HG02885 (cell line): ENCODE results near the gene ACSL6.
"Not testable (repeated sequence)": the region's sequence is repeated elsewhere in the genome, so short reads cannot be mapped to it uniquely, and the experiment has no call there.

Source experiments
- ATAC-seq: cut with Tn5 transposase; IDR thresholded peaks from one replicate; pipeline ENCODE4 v1.9.1; 2021; ENCODE audit warnings: mild to moderate bottlenecking; ENCODE audit not compliant: unreplicated experiment, poor library complexity

Gene ACSL6

DNA sequence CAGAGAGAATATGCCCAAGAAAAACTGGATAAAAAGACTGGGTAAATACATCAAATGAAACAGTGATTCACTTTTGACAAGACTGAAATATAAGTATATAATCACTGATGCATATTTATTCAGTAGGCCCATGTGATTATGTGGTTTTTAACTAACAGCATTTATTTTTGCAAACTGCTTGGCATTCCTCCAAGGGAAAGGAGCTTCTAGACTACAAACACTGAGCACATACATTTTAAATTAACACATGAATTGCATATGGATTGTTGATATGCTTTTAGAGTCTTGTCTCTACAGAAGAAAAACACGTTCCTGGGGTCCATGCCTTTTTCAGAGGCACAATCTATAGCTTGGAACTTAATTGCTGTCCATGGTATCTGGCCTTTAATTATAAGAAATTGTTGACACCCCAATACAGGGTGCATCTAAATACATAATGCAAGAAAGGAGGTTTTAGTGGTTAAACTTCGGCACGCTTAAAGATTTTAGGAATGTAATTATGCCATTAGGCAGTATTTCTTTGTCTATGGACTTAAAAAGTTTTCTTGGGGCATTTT is 59.1 kb downstream of the ACSL6 start:
- ATAC-seq = no peak

DNA sequence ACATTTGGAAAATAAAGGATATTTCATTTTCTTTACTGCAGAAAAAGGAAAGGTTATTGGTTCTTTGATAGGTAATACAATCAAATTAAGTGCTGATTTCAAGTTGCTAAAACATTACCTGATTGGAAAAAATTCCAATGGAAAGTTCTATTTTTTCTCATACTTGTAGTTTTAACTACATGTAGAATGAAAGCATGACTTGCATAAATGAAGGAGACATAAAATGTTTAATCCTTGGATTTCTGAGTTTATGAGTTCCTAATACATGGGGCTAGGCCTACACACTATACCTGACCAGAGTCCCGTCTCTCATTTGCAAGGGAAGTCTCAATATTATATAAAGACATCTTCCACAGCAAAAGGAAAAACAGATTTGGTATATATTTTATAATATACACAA is 60.8 kb downstream of the ACSL6 start:
- ATAC-seq = no peak

DNA sequence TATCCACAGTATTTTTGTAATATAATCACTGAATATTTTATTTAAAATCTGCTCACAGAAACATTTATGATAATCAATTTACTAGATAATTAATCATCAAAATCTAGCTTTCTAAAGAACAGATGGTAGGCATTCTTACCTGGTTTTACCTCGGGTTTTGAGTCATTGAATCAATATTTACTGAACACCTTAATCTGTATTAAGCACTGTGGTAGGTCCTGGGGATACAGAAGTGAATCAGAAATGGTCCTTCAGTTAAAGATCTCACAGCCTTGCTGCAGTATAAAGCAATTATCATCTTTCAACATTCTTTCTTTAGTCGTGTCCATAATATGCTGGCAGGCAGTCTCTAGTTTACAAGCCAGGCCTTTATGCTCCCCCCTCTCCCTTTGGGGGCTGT is 64.0 kb downstream of the ACSL6 start:
- ATAC-seq = no peak

DNA sequence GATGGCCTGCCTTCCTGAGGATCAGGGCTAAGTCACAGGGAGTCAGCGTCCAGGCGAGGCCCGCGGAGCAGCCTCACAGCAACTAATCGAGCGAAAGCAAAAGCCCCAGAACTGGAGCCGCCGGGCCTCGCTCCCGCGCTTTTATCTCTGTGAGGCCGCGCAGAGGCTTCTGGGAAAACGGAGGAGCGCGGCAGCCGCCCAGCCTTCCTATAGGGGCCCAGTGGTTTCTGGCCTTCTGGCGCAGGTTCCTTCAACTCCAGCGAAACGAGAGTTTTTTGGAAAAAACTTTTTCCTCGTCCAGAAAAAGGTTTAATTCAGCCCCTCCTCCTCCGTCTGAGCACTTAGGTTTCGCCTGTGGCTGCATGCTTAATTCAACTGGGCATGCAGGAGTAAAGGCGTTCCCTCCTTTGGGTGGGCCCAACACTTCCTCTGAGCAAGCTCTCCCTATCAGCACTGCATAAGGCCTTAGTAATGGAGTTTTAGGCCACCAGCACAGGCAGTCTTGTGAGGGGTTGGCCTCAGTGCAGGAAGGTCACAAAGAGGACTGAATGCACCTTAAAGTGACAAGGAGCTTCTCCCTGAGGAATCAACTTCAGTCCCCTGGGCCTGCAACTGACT is 65.8 kb downstream of the ACSL6 start, which contains the start of gene MEIKIN:
MEIKIN (minus strand) TSS at position 113 of the 618 bp plus-strand sequence. CDS start 158 bp downstream, outside the sequence.
- no peak for ATAC-seq

DNA sequence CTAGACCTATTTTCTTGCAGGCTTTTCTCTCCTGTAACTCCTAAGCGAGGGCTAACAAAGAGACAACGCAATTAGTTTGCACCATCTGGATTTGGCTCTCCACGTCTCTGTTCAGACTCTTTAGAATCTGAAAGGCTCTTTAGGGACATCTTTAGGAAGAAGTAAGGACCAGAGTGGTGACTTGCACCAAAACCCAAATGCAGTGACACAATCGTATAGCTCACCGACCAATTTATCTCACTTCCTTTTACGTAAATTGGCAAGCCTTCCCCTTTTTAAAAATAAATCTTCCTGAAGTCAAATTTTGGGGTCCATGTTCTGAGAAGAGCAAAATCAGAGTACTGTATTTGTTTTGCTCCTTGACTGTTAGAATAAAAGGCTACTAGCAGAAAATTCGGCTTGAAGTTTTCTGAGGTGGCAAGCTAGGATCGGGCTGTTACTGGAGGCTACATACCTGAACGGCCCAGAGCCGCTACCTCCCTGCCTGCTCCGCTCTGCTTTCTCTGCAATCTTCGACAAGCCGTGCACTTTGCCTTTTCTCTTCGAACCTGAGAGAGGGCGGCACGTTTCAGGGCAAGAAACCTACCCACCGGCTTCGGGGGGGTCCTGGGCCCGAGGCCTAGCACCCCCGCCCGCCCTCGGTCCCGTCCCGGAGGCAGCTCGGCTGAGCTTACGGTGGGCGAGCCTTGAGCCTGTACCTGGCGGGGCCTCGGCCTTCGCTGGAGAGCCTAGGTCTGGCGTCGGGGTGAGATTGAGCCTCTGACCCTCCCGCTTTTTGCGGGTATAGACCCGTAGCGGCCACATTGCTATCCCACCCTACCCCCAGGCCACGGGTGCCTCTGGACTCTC is 66.5 kb downstream of the ACSL6 start:
- no peak for ATAC-seq

DNA sequence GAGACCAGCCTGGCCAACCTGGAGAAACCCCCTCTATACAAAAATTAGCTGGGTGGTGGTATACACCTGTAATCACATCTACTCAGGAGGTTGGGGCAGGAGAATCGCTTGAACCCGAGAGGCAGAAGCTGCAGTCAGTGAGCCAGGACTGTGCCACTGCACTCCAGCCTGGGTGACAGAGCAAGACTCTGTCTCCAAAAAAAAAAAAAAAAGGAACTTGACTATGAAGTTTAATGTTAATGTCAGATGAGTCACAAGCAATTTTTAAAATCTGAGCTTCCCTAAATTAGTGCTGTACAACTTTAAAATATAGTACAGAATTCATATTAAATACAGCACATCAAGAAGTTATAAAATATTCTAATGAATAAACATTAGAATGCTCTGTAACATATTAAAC is 67.5 kb downstream of the ACSL6 start:
- no peak for ATAC-seq

DNA sequence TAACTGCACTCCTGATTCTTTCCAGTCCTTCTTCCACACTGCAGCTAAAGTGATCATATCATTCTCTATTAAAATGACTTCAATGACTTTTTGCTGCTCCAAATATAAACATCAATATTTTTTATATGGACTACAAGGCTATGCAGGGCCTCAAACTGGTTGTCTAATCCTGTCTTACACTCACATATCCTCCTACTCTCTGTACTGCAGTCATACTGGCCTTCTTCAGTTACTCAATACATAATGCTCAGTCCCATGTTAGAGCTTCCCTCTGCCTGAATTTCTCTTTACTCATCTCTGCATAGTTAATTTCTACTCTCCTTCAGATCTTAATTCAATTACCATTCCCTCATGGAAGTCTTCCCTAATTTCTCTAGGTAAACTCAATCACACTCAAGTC is 69.4 kb downstream of the ACSL6 start:
- no peak for ATAC-seq

DNA sequence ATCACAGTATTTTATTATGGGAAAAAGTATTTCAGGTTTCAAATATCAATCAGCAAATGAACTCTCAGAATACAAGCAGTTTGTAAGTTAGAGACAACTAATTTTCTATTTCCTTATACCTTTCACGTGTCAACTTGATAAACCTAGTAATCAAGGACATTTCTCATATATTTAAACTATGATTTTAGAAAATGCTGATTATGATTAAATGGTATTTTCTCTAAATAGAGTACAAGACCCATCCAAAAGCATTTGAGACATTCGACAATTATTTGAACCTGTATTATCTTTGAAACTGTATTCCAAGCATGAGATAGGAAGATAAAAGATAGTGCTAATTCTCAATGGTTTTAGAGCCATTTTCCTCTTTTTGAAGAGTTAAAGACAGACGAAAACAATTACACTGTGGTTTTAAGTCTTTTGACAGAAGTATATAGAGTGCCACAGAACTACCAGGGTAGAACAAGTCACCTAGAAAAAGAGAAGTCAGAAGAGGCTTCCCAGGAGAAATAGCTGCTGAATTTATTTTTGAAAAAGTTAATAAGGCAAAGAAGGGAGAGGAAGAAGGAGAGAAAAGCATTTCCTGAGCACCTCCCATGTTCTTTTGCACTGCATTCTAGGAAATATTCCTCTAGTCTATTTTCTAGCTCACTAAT is 71.6 kb downstream of the ACSL6 start:
- ATAC-seq = no peak

DNA sequence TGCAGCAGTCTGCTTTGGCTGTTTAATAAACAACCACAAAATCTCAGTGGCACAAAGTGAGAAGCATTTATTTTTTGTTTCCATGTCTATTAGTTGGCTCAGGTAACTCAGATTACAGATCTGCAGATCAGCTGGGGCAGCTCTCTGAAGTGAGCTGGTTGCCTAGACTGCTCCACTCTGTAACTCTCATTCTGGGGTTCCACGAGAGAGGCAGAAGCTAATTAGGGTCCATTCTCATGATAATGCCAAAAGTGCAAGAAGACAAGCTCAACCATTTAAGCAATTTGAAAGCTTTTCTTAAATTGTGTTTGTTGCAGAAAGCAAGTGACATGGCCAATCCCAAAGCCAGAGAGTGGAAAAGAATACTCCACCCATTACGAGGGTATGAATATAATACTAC is 79.2 kb downstream of the ACSL6 start:
- no peak for ATAC-seq

DNA sequence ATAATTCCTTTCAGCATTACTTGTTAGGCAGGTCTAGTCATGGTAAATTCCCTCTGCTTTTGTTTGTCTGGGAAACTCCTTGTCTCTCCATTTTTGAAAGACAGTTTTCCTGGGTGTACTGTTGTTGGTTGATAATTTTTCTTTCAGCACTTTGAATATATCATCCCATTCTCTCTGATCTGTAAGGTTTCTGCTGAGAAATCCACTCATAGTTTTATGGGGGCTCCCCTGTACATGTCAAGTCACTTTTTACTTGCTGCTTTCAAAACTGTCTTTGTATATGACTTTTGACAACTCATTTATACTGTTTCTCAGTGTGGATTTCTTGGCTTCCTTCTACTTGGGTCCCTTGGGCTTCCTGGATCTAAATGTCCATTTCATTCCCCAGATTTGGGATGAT is 82.5 kb downstream of the ACSL6 start:
- no peak for ATAC-seq

DNA sequence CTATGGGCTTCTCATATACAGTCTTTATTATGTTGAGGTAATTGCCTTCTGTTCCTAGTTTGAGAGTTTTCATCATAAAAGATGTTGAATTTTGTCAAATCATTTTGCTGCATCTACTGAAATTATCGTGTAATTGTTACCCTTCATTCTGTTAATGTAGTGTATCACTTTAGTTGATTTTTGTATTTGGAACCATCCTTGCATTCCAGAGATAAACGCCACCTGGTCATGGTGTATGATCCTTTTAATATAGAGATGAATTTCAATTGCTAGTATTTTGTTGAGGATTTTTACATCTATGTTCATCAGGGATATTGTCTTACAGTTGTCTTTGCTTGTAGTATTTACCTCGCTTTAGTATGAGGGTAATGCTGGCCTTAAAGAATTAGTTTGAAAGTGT is 85.3 kb downstream of the ACSL6 start:
- ATAC-seq = no peak

DNA sequence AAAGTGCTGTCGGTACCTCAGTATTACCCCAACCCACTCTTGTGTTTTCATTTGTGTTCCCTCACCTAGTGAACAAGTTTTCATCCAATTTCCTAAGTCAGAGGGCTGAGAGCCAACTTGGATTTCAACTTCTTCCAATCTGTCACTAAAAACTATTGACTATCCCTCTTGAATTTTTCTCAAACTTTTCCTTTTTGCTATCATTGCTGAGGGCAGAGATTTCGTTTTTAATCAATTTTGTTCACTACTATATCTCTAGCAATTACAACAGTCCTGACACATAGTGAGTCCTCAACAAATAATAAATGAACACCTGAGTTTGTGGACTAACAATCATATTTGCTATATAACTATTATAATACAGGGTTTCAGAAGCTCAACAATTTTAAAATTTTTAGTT is 95.0 kb downstream of the ACSL6 start:
- ATAC-seq = no peak

DNA sequence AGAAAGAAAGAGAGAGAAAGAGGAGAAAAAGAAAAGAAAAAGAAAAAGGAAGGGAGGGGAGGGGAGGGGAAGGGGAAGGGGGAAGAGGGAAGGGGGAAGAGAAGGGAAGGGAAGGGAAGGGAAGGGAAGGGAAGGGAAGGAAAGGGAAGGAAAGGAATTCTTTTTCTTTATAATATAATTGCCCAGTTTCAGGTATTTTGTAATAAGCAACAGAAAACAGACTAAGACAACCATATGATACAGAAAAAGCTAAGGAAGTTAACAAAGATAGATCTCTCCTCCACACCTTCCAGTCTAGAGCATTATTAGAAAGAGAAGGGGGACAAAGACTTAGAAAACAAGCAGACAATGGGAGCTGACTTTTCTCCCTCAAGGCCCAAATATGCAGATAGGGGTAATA is 97.0 kb downstream of the ACSL6 start:
- ATAC-seq = no peak

DNA sequence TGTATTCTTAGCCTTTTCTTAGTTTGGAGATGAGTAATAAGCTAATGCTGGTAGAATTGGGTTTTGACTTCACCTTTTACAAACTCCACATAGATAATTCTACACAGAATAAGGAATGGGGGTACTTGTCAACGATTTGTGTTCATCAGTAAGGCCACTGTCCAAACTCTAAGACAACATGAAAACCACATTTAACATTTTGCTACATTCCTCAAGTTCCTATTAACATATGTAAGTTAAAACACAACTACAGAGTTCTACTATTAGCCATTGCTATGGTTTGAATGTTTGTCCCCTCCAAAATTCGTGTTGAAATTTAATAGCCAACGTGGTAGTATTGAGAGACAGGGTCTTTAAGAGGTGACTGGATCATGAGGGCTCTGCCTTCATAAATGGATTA is 97.9 kb downstream of the ACSL6 start:
- ATAC-seq = no peak

DNA sequence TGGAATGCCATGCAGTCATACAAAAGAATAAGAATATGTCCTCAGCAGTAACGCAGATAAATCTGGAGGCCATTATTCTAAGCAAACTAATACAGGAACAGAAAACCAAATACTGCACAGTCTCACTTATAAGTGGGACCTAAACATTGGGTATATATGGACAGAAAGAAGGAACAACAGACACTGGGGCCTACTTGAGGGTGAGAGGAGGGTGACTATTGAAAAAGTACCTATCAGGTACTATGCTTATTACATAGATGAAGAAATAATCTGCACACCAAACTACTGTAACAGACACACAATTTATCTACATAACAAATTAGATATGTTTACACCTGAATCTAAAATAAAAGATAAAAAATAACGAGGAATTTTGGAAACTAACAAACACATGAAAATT is 104.8 kb downstream of the ACSL6 start:
- ATAC-seq = no peak

DNA sequence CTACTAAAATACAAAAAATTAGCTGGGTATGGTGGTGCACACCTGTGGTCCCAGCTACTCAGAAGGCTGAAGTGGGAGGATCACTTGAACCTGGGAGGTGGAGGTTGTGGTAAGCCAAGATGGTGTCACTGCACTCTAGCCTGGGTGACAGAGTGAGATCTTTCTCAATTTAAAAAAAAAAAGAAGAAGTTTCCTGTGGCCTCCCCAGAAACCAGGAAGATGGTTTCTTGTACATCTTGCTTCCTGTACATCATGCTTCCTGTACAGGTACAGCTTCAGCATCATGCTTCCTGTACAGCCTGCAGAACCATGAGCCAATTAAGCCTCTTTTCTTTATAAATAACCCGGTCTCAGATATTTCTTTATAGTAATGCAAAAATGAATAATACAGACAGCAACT is 109.2 kb downstream of the ACSL6 start:
- not testable (repeated sequence) for ATAC-seq
